GM18498 (cell line): ENCODE data around the gene SBF2.

ENCODE experiments used
- ATAC-seq: cut with Tn5 transposase; IDR thresholded peaks from one replicate; pipeline ENCODE4 v1.9.1; 2021; ENCODE audit warnings: mild to moderate bottlenecking, moderate library complexity; ENCODE audit not compliant: unreplicated experiment

SBF2 gene

DNA sequence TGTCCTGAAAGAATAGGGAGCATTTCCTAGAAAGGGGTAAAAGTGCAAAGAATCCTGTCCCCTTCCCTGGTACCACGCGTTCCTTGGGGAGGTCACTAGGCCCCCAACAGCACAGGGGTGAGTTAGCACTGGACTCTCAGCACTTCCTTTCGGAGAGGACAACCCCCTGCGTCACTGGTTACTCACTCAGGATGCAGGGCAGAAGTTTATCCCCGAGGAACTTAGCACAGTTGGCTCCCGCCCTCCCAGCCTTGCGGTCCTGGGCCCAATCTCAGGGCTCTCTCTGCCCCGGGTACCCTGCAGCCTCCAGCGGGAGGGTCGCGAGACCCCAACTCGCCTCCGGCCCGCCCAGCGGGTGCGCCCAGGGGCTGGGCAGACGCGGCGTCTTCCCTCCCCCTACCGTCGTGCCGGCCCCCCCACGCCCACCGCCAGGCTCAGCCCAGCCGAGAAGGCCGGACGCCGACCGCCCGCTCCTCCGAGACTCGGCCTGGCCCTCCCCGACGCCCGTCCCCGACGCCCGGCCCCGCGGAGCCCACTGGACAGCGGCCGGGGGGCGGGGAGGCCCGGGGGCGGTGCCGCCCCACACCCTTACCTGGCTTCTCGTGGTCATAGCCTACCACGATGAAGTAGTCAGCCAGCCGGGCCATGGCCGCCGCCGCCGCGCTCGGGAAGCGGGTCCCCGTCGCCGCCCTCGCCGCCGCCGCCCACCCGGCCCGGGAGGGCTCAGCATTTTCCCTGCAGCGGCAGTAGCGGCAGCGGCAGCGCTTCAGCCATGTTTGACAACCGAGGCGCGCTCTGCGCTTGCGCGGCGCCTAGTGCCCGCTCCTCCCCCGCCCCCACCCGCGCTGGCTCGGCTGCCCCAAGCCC lies at the start of gene SBF2:
Gene SBF2 (minus strand): TSS at position 797 of the 867 bp plus-strand sequence. CDS start 150 bp downstream, at position 647.
- ATAC-seq = peak; percentile 51

DNA sequence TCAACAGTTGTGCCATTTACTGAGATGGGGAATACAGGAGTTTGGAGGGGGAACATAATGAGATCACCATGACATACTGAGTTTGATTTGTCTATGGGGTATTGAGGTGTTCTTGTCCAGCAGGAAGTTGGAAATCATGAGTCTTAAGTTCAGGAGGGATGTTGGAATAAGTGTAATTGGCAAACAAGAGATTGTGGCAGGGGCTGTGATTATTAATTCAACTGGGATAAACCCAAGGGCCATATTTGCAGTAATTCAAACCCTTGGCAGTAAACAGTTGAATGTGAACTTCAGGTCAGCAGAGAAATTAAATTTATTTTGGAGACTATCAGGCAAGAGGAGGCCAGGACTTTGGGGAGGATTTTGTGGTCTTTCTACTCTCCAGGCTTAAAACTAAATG lies 44.3 kb upstream of the SBF2 start:
- ATAC-seq = no peak

DNA sequence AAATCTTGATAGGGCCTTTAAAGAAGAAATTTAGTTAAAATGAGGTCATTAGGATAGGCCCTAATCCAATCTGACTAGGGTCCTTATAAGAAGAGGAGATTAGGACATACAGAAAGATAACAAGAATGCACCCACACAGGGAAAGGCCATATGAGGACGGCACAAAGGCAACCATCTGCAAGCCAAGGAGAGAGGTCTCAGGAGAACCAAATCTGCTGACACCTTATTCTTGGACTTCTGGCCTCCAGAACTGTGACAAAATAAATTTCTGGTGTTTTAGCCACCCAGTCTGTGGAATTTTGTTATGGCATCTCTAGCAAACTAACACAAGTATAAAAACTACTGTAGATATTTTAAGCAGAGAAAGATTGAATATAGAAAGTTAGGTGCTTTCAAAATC lies 39.5 kb upstream of the SBF2 start:
- ATAC-seq = no peak

DNA sequence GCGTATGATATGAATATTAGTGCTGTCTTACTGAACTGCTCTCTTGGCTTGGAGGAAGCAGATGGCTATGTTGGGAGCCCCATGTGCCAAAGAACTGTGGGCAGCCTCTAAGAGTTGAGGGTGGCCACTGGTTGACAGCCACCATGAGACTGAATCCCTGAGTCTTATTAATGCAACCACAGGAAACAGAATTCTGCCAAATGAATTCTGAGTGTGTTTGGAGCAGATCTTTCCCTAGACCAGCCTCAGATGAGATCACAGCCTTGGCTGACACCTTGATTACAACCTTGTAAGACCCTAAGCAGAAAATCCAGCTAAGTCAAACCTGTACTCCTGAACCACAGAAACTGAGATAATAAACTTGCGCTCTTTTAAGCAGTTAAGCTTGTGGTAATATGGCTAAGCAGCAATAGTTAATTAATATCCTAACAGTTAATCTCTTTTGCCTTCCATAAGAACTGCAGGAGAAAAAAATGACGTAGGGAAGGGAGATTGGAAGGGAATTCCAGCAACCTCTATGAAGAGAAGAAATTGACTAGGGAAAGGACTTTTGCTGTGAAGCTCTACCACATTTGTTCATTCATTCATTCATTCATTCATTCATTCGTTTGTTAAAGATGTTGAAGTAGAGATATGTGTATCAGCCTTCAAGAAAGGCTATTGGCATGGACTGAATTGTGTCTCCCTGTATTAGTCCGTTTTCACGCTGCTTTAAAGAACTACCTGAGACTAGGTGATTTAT lies 37.7 kb upstream of the SBF2 start:
- ATAC-seq = no peak

DNA sequence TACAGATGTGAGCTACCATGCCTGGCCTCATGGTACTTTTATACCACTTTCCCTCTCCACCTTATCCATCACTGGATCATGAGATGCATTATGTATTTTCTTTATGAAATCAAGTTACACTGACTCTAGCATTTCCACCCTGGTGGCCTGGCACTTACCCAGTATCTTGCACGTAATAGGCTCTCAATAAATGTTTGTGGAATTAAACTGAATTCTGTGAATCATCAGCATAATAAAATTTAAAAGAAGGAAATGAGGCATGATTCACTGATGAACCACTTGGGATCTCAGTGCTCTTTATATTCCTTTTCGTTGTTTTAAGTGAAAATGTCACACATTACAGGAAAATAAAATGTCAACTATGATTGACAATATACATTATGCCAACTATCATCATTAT lies 35.9 kb upstream of the SBF2 start:
- ATAC-seq = no peak

DNA sequence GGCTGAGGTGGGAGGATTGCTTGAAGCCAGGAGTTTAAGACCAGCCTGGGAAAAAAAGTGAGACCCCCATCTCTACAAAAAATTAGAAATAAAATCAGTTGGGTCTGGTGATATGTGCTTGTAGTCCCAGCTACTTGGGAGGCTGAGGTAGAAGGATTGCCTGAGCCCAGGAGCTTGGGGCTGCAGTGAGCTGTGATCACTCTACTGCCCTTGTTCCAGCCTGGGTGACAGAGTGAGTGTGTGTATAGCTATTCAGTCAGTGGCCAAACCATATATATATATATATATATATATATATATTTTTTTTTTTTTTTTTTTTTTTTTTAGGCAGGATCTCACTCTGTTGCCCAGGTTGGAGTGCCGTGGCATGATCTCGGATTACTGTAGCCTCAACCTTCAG lies 35.3 kb upstream of the SBF2 start:
- no peak for ATAC-seq

DNA sequence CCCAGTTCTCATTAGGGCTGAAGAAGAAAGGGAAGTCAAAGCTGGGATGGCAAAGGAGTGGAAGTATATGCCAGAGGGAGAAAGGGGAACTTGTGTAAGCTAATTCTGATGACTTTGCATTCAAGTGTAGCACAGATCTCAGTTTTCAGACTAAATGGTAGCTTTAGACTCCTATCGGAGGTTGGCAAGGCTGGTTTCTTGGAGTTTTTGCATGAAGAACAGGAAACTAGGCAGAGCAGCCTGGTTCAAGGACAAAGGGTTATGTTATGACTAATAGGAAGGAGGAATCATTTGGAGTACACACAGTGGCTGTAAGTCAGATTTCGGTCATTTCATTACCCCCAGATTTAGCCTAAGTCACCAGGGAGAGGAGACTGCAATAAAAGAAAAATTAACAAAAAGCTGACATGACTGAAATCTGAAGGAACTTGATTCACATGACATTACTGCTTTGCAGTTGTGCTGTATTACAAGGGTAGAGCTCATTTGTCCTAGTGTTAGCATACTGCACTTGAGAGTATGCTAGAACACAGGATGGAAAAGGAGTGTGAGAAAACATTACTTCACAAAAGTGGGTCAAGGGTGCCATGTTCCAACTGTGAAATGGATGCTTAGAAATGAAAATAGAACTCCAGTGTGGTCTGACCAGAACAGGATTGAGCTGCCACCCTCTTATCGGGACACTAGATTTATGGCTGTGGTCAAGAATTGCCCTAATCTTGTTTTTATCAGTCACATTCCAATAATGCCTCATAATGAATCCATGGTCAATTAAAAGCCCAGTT lies 34.5 kb upstream of the SBF2 start:
- ATAC-seq = no peak

DNA sequence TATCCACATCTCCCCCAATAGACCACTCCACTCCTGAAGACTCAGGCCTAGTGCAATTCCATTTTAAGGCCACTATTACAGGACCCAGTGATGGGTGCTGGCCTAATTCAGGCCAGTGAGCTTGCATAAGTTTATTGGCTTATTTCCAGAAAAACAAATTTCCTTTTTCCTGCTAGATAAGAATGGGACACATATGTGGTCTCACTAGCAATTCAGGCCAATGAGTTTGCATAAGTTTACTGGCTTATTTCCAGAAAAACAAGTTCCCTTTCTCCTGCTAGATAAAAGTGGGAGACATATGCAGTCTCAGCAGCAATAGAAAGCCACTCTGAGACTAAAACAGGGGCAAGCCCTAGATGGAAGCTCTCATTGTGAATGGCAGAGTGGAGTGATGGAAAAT lies 33.2 kb upstream of the SBF2 start:
- ATAC-seq = no peak

DNA sequence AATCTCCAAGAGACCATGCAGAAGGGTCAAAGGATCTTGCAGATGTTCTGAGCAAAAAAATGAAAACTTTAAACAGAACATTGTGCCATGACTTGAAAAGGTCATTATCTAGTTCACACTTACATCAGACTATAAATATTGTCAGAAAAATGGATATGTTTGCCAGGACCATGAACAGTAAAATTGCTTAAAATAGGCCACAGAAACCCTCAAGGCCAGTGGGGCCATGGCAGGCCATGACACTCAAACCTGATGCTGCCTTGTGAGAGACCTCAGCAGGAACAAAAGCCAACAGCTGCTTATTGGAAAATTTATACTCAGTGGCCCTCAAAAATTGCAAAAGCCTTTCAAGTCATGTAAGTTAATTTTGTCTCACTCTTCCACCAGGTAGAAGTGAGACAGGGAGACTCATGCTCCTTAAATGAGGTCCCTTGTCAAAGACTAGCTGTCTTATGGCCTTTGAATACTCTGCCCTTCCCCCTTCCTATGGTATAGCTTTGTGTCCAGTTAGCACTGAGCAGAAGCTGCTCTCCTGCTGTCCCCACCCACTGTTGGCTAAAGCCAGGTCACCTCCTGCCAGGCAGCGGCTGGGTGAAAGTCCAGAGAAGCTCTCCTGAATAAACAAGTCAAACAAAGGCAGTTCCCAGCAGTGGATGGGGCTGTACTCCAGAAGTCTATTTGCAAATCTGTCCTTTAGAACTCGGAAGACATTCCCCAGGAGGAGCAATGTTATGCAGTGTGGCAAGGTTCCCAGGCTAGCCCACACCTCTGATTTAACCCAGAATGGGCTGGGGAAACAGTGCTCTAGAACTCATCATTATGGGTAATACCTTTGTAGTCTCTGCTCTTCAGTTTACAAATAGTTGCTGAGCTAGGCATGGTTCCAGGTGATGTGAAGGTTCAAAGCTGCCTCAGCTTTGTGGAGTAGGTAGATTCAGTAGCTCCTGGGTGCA lies 32.3 kb upstream of the SBF2 start:
- ATAC-seq = no peak

DNA sequence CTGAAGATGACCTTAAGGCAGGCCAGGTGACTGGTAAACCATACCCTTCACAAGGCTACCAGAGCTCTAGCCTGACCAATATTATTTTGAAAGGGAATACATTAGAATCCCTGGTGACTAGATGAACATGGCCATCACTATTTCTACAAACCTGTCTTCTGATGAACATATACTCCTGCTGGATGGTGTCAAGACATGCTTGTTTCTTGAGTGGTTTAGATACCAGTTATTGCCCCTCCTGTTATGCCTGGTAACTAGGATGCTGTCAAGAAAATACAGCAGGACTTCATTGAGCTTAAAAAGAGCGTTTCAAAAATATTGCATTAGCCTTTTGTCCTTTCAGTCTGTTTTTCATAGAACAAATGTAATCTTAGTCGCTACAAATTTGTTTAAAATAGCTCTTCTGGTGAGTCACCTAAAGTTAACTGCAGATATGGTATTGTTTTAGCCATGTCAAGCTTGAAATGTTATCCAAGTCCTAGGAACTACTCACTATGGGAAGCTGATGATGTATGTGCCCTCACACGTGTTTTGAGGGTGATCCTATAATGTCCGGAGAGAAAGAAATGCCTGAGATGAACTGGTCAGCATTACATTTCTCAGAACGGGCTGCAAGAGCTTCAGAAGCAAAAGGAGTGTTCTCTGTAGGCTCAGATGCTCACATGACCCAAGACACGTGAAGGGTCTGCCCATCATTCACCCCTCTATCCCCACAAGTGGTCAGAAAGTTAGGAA lies 31.4 kb upstream of the SBF2 start:
- no peak for ATAC-seq

DNA sequence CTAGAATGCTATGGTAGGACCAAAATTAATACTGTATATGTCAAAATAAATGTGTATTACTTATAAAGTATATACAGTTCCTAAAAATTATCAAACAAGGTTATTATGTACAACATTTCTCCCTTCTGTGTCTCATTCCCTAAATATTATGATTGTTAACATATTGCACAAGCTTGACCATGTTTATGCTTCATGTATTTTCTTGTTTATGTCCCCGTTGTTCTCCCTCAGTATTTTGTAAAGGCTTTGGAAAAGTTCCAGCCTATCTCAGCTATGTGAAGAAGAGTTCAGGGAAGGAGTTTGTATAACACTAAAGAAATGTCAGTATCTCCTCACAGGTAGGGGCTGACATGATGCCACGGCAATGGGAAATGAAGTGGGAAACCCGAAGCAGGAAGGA lies 30.5 kb upstream of the SBF2 start:
- no peak for ATAC-seq

DNA sequence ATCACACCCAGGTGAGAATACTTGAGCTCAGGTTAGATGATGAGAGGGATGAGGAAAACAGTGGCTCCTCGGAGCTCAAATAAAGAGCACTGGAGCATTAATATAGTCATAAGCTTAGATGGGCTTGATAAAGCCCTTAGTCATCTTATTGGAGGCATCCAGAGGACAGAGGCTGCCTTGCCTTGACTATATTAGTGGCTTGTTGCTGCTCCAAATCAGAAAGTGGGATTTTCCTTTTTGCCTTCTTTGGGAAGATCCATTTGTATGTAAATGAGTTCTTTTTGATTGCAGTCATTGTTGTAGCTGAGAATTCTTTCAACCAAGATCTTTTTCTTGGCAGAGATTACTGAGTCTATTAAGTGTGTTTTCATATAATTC lies 29.8 kb upstream of the SBF2 start:
- ATAC-seq = no peak

DNA sequence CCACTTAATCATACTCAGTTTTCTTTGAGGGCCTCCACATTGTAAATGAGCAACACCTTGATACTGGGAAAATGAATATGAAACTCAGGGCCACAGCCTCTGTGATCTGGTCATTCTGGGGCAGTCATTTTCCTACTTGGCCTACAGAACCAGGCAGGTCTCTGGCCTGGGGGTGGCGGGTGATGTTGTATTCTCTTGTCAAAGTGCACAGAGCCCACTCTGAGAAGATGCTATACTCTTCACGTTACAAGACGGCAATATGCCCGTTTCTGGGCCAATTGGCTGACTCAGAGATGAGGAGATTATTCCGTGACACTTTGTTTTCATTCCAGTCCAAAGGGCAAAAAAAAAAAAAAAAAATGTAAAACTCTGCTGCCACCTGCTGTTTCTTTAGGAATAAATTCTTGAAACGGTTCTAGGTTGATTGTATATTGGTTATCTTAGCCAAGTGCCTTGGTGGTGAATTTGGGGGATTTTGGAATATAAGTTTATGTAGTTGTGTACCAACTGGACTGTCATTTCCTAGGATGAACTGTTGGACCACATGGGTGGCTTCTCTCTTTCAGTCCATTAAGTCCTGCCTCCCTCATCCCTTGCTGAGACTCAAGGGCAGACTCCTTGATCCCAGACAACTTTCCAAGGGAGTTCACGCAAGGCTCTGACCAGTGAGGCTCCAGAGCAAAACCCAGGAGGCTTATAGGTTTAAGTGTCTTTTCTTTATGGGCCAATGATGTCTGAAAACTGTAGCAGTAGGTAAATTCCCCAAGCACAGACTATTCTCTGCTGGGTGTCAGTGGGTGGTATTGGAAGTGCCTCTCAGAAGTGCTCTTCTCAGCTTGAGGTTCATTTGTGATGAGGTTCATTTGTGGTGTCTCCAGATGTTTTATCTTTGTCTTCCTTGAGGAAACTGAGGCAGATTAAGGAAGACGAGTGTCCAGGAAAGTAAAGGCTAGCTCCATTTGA lies 29.1 kb upstream of the SBF2 start:
- ATAC-seq = no peak

DNA sequence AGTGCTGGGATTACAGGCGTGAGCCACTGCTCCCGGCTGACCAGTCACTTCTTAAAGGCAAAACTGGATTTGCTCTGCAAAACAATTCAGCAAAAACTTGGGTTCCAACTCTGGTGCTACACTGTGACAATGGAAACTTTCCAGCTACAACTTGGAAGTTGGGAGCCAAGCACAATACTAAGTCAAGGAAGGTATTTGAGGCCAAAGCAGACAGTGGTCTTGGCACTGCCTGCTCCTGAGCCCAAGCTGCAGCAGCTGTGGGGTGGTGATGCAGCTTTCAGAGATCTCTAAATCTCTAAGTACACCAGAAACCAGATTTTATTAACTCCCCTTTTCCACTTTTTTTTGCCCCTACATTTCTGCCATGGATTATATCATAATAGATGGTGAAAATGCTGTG lies 28.4 kb upstream of the SBF2 start:
- ATAC-seq = no peak

DNA sequence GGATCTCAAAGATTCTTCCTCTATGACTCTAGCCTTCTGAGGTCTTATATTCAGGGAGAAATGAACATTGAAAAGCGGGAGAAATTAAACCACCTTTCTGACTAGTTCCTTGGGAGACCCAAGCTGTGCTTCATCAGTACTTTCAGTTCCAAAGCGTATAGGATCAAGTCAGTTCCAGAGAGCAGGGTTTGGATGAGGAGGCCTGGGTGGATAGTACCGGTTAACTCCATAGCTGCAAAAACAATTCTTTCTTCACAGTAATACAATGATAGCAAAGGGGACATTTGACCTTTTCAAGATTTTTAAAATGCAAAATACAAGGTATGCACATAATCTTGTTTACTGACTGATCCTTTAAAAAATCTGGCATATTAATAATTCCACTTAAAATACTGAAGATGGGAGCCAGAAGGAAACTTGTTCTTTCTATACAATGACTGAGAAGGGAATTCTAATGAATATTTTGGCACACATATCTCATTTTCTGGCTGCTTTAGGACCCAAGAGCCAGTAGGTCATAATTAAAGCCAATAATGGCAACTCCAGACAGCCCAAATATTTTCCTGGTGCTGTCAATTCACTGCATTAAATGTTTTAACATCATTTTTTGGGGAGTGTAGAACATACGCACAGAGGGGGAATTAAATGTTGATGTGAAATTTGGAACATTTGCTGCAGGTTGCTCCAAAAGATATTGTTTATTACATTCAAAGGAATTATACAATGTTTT lies 26.9 kb upstream of the SBF2 start:
- no peak for ATAC-seq

DNA sequence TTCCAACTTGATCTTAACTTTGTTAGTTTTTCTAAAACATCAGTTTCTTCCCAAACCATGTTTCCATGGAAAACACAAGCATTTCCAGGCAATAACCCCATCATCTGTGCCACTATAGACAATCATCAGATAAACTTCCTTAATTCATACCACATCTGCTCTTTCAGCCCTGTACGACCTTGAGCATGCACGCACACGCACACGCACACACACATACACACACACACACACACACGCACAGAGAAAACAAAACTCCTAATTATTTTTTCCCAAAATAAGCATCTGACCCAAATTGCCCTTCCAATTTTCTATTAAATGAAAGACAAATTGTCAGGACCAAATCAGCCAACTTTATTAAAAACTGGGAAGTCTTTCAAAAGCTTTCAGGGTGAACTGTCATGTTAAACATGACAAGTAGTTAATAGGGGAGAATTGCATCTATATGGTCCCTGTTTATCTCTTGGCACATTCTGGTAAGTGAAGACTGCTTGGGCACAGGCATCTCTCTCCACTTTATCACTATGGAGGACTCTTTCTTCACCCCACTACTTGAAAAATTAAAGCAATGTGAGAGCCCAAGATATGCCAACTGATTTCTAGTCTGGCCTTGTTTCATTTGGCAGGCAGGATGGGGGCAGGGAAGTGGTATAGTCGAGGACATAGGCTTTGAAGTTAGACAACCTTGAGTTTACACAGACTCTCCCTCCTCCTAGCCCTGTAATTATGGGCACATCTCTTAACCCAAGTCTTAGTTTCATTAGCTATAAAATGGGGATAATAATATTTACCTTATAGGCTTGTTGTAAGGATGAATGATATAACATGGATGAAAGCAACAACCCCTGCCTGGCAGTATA lies 25.9 kb upstream of the SBF2 start:
- ATAC-seq = no peak

DNA sequence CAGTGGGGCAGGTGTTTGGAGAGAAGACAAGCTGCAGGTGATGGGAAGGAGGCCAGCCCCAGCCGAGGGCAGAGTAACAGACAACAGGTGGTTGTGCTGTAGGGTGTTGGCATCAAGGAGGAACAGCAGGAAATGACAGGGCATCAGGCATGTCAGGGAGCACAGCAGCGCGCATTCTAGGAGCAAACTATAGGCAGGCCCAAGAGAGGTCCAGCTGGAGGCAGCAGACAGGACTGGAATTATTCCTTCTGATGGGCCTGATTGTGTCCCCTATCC lies 24.4 kb upstream of the SBF2 start:
- ATAC-seq = no peak
